HFF-Myc (cell line): ENCODE data around the gene BAG5.
A peak's percentile ranks its signal among the peaks of the same experiment; 100 is the strongest.

Experiments used
- DNase-seq: peaks from one replicate; pipeline ENCODE4 v3.0.0-alpha.2; 2011; ENCODE audit warnings: low read depth; ENCODE audit errors: extremely low read depth
- H3K4me3 ChIP-seq: replicated peaks from 2 replicates; pipeline ENCODE4 v1.5.1; 2011; ENCODE audit warnings: low read depth, mild to moderate bottlenecking, control low read depth, low read length
- CTCF ChIP-seq: IDR thresholded peaks from 2 replicates; pipeline ENCODE4 v1.5.1; 2012; ENCODE audit warnings: mild to moderate bottlenecking, low read depth, low read length, control low read depth; ENCODE audit errors: missing control alignments

Gene BAG5

GRCh38 chr14:103533137-103533998 lies 29.1 kb downstream of the BAG5 start:
- DNase-seq: no peak
- no peak overlapping the region for H3K4me3 ChIP-seq
- no peak for TF ChIP-seq CTCF

- no peak overlapping the region for H3K4me3 ChIP-seq
- TF ChIP-seq CTCF: no peak
- no peak for DNase-seq
Observed at GRCh38 chr14:103532216-103533136, 30.0 kb downstream of the BAG5 start.

- TF ChIP-seq CTCF: no peak
- no peak for DNase-seq
- H3K4me3 ChIP-seq: no peak overlapping the region
Observed at GRCh38 chr14:103531421-103532215, 30.8 kb downstream of the BAG5 start.

GRCh38 chr14:103530831-103531230 lies 31.6 kb downstream of the BAG5 start:
- DNase-seq: no peak
- peak overlapping the region; percentile 98 for H3K4me3 ChIP-seq

DNA sequence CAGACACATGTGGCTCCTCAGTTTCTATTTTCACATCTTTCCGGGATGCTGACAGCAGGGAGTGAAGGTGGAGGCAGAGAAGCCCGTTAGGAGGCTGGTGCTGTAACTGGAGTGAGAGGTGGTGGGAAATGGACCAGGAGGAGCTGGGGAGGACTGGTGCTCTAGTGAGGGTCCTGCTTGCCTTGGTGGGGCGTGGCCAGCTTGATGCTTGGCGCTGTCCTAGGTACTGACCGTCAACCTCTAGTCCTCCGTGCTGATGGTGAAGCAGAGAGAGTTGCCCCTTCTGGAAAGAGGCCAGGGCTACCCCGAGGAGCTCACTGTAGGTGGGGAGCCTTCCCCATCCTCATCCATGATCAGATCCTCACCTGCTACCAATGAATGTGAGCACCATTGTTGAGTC lies 32.1 kb downstream of the BAG5 start:
- DNase-seq: no peak
- TF ChIP-seq CTCF: no peak
- H3K4me3 ChIP-seq: peak overlapping the region; percentile 98

More at GRCh38 chr14:103530831-103531230, 31.6 kb downstream of the BAG5 start:
- TF ChIP-seq CTCF: no peak

GRCh38 chr14:103529383-103530365 lies 32.8 kb downstream of the BAG5 start:
- H3K4me3 ChIP-seq: peak overlapping the region; percentile 98
- no peak for TF ChIP-seq CTCF
- DNase-seq: no peak
